Loucy (cell line): ENCODE data around the gene DHRS7B.

Experiments used
- H2AFZ ChIP-seq: fragments of 200-600 bp; sonication (generic); 2 replicates; pipeline ENCODE4 v1.6.0; 2016; ENCODE audit warnings: antibody characterized with exemption, mild to moderate bottlenecking, low read length, moderate library complexity
- H3F3A ChIP-seq: fragments of 200-600 bp; 2 replicates; pipeline ENCODE4 v1.6.0; 2016; ENCODE audit warnings: antibody characterized with exemption, low read depth, mild to moderate bottlenecking
- H3K27me3 ChIP-seq: fragments of 200-600 bp; sonication (generic); 2 replicates; pipeline ENCODE4 v1.6.1; 2014; ENCODE audit warnings: low read length, mild to moderate bottlenecking; ENCODE audit not compliant: insufficient read depth, poor library complexity, severe bottlenecking
- H3K36me3 ChIP-seq: fragments of 200-600 bp; sonication (generic); 2 replicates; pipeline ENCODE4 v1.6.1; 2016; ENCODE audit warnings: low read length; ENCODE audit not compliant: insufficient read depth
- H3K4me1 ChIP-seq: fragments of 200-600 bp; sonication (generic); 2 replicates; pipeline ENCODE4 v1.5.1; 2014; ENCODE audit warnings: low read length, mild to moderate bottlenecking; ENCODE audit not compliant: insufficient read depth, poor library complexity, severe bottlenecking
- H3K4me2 ChIP-seq: fragments of 200-600 bp; sonication (generic); 2 replicates; pipeline ENCODE4 v1.6.0; 2014; ENCODE audit warnings: antibody characterized with exemption, low read length, low read depth, mild to moderate bottlenecking; ENCODE audit not compliant: poor library complexity, severe bottlenecking
- H3K4me3 ChIP-seq: fragments of 200-600 bp; sonication (generic); 2 replicates; pipeline ENCODE4 v1.5.1; 2014; ENCODE audit warnings: low read length, mild to moderate bottlenecking, mixed read lengths; ENCODE audit not compliant: poor library complexity, severe bottlenecking
- H3K79me2 ChIP-seq: fragments of 200-600 bp; sonication (generic); 2 replicates; pipeline ENCODE4 v1.6.1; 2014; ENCODE audit warnings: low read length; ENCODE audit not compliant: insufficient read depth
- H3K9ac ChIP-seq: fragments of 200-600 bp; sonication (generic); 2 replicates; pipeline ENCODE4 v1.6.0; 2014; ENCODE audit warnings: mild to moderate bottlenecking, low read depth, low read length, moderate library complexity; ENCODE audit not compliant: poor library complexity, severe bottlenecking
- H3K9me2 ChIP-seq: fragments of 200-600 bp; sonication (generic); replicated peaks from 2 replicates; pipeline ENCODE4 v1.6.1; 2016; ENCODE audit warnings: low read depth, low read length, mixed read lengths
- H3K9me3 ChIP-seq: fragments of 200-600 bp; sonication (generic); 2 replicates; pipeline ENCODE4 v1.6.1; 2014; ENCODE audit warnings: mild to moderate bottlenecking, antibody characterized with exemption, low read length, low read depth; ENCODE audit not compliant: insufficient read depth
- H4K20me1 ChIP-seq: fragments of 200-600 bp; sonication (generic); 2 replicates; pipeline ENCODE4 v1.6.0; 2014; ENCODE audit warnings: antibody characterized with exemption, low read length, mild to moderate bottlenecking; ENCODE audit not compliant: insufficient read depth, poor library complexity, severe bottlenecking
- CTCF ChIP-seq: fragments of 200-600 bp; sonication (generic); conservative IDR thresholded peaks from 2 replicates; pipeline ENCODE4 v1.5.1; 2014; ENCODE audit warnings: mild to moderate bottlenecking, antibody characterized with exemption, low read length
- EZH2phosphoT487 ChIP-seq: fragments of 200-600 bp; IDR thresholded peaks from 2 replicates; pipeline ENCODE4 v1.6.1; 2018; ENCODE audit warnings: antibody characterized with exemption, mild to moderate bottlenecking, moderate library complexity, borderline replicate concordance

DHRS7B gene

DNA sequence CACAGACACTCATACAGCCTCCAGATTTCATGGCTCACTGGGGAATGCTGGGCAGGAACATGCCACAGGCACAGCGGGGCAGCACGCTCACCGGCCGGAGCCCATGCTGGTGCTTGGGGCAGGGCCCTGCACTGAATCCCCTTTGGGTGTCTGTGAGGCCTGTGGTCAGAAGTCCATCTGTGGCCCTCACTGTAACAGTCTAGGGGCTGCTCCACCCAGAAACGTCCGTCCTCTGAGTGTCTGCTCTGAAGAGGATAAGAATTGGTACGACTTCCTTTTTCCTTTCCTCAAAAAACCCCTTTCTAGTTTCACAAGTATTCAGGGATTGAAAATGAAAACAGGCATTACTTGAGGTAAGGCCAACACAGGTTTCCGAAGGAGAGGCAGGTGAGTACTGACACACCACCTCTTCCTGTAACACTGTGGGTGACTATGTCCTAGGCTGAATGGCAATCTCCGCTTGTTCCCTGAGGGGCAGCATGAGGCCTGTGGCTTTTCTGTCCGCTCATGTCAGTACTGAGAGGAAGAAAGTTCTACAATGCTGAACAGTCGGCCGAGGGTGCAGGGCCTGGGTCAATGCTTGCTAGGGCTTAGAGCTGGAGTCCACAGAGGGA is 44.7 kb downstream of the DHRS7B start:
- Histone ChIP-seq H3K9ac (no peak overlapping the region), H3K27me3 (no peaks in the 10 kb centered on the region), H2AFZ (no peak overlapping the region), H3F3A (no peaks in the 10 kb centered on the region), H3K9me2 (no peaks in the 10 kb centered on the region), H4K20me1 (no peaks in the 10 kb centered on the region), H3K9me3 (no peaks in the 10 kb centered on the region), H3K4me3 (no peak overlapping the region), H3K4me1 (no peaks in the 10 kb centered on the region), H3K79me2 (no peaks in the 10 kb centered on the region), H3K36me3 (peaks cover 20% of the 10 kb centered on the region; the same call in 1 of the 2 replicates), H3K4me2 (no peak overlapping the region)
- no peak for TF ChIP-seq EZH2phosphoT487

- no peaks in the 10 kb centered on the region for H3K27me3 ChIP-seq
- TF ChIP-seq EZH2phosphoT487 (no peak), CTCF (no peak)
- no peaks in the 10 kb centered on the region for H3K9me2 ChIP-seq
- no peaks in the 10 kb centered on the region for H4K20me1 ChIP-seq
- H3K4me1 ChIP-seq: no peaks in the 10 kb centered on the region
- no peaks in the 10 kb centered on the region for H3K79me2 ChIP-seq
- no peak overlapping the region for H3K4me2 ChIP-seq
- peaks cover 20% of the 10 kb centered on the region; the same call in 1 of the 2 replicates for H3K36me3 ChIP-seq
- H3K4me3 ChIP-seq: no peak overlapping the region
- no peak overlapping the region for H3K9ac ChIP-seq
- no peaks in the 10 kb centered on the region for H3F3A ChIP-seq
- no peak overlapping the region for H2AFZ ChIP-seq
- H3K9me3 ChIP-seq: no peaks in the 10 kb centered on the region
Measured at GRCh38 chr17:21171970-21172510, 45.3 kb downstream of the DHRS7B start.

GRCh38 chr17:21172846-21173245 is 46.1 kb downstream of the DHRS7B start:
- no peaks in the 10 kb centered on the region for H3K4me1 ChIP-seq
- H3K9me2 ChIP-seq: no peaks in the 10 kb centered on the region
- H3K9me3 ChIP-seq: no peaks in the 10 kb centered on the region
- no peaks in the 10 kb centered on the region for H3K79me2 ChIP-seq
- H2AFZ ChIP-seq: no peak overlapping the region
- no peak overlapping the region for H3K4me3 ChIP-seq
- no peak overlapping the region for H3K9ac ChIP-seq
- peaks cover 20% of the 10 kb centered on the region; the same call in 1 of the 2 replicates for H3K36me3 ChIP-seq
- no peaks in the 10 kb centered on the region for H3K27me3 ChIP-seq
- TF ChIP-seq CTCF: no peak
- no peak for TF ChIP-seq EZH2phosphoT487
- H4K20me1 ChIP-seq: no peaks in the 10 kb centered on the region
- H3K4me2 ChIP-seq: no peak overlapping the region
- H3F3A ChIP-seq: no peaks in the 10 kb centered on the region

DNA sequence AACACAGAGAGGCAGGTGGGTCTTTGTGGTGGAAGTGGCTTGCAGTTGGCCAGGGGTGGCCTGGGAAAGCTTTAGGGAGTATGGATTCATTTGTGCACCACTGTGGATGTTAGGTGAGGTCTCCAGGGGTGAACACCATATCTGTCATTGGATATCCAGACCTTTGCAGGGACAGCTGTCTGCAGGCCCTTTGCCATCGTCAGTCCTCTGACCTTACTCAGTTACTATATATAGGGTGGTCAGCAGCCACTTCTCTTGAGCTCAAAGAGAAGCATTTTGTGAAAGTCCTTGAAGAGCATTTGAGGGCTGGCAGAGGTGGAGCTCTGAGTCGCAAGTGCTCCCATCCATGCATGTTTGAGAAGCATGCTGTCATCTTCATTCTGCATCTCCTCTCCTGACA is 46.8 kb downstream of the DHRS7B start:
- Histone ChIP-seq H3K9ac (no peak overlapping the region), H4K20me1 (no peaks in the 10 kb centered on the region), H2AFZ (no peak overlapping the region), H3K36me3 (peaks cover 20% of the 10 kb centered on the region; the same call in 1 of the 2 replicates), H3K9me3 (no peaks in the 10 kb centered on the region), H3K4me3 (no peak overlapping the region), H3K4me2 (no peak overlapping the region), H3K79me2 (no peaks in the 10 kb centered on the region), H3F3A (no peaks in the 10 kb centered on the region), H3K27me3 (no peaks in the 10 kb centered on the region), H3K9me2 (no peaks in the 10 kb centered on the region), H3K4me1 (no peaks in the 10 kb centered on the region)
- TF ChIP-seq CTCF (no peak), EZH2phosphoT487 (no peak)
